DMS114 treated with DMSO at 0.1 percent for 48 hours (cell line): ENCODE data around the gene KIAA0408.
A peak's percentile ranks its signal among the peaks of the same experiment; 100 is the strongest.
"Not testable (repeated sequence)": the region's sequence is repeated elsewhere in the genome, so short reads cannot be mapped to it uniquely, and the experiment has no call there.

ENCODE experiments used
- DNase-seq: peaks from one replicate; lab custom pipeline; 2025; ENCODE audit not compliant: unreplicated experiment; lab: John Stamatoyannopoulos, UW

The KIAA0408 gene

GRCh38 chr6:127420556-127420955 lies 38.6 kb downstream of the KIAA0408 start:
- DNase-seq = peak; percentile 36

- no peak for DNase-seq
Measured at GRCh38 chr6:127415096-127415495, 44.1 kb downstream of the KIAA0408 start.

- not testable (repeated sequence) for DNase-seq
Measured at GRCh38 chr6:127413123-127413522, 46.1 kb downstream of the KIAA0408 start.

DNA sequence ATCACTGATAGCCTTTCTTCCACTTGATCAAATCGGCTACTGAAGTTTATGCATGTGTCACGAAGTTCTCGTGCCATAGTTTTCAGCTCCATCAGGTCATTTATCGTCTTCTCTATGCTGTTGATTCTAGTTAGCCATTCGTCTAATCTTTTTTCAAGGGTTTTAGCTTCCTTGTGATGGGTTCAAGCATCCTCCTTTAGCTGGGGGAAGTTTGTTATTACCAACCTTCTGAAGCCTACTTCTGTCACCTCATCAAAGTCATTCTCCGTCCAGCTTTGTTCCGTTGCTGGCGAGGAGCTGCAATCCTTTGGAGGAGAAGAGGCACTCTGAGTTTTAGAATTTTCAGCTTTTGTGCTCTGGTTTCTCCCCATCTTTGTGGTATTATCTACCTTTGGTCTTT lies 47.2 kb downstream of the KIAA0408 start:
- DNase-seq = not testable (repeated sequence)
